NCI-H446 (cell line): ENCODE results near the gene C14orf180.
"Not testable (repeated sequence)": the region's sequence is repeated elsewhere in the genome, so short reads cannot be mapped to it uniquely, and the experiment has no call there.

Experiments used
- DNase-seq, 2 experiments: peaks; one replicate each; lab custom pipeline; 2025; lab: John Stamatoyannopoulos, UW

C14orf180 gene

GRCh38 chr14:104611881-104612280, 32.3 kb downstream of the C14orf180 start:
- DNase-seq: no peak

GRCh38 chr14:104614126-104614812, 34.7 kb downstream of the C14orf180 start:
- no peak for DNase-seq

GRCh38 chr14:104624939-104625338, 45.4 kb downstream of the C14orf180 start:
- no peak for DNase-seq

- no peak for DNase-seq
These were observed 53.2 kb downstream of the C14orf180 start for GRCh38 chr14:104632781-104633180.

- peak; percentile 66 to 88 for DNase-seq
These were observed 53.9 kb downstream of the C14orf180 start for GRCh38 chr14:104633276-104634137.

GRCh38 chr14:104634138-104634760, 54.7 kb downstream of the C14orf180 start:
- DNase-seq: no peak

GRCh38 chr14:104634886-104635570, 55.5 kb downstream of the C14orf180 start:
- DNase-seq: no peak

GRCh38 chr14:104635717-104636116, 56.2 kb downstream of the C14orf180 start:
- no peak for DNase-seq

GRCh38 chr14:104636131-104636530, 56.6 kb downstream of the C14orf180 start:
- DNase-seq: no peak

- DNase-seq: not testable (repeated sequence)
These were observed 57.4 kb downstream of the C14orf180 start for GRCh38 chr14:104636846-104637545.

GRCh38 chr14:104637546-104638003, 58.0 kb downstream of the C14orf180 start:
- no peak for DNase-seq

- DNase-seq: no peak
These were observed 58.6 kb downstream of the C14orf180 start for GRCh38 chr14:104638190-104638589.

GRCh38 chr14:104638927-104639450, 59.4 kb downstream of the C14orf180 start:
- no peak for DNase-seq

GRCh38 chr14:104639471-104639870, 59.9 kb downstream of the C14orf180 start:
- DNase-seq: no peak
